ENCODE results near the gene EXOC3L2. TPM values are rescaled to one million over a fixed set of nuclear protein-coding genes. Genes with fewer than 3 reads are reported as not detected.

Gene EXOC3L2
- total RNA-seq, 1 experiment from 2014 or later, result 0.61 TPM

GRCh38 chr19:45182758-45183157 lies 62.4 kb downstream of the EXOC3L2 start:
- Histone ChIP-seq H4K5ac (ENCODE audit: insufficient read length, low read depth, low read length) (no peak overlapping the region), H4K20me1 (ENCODE audit: control insufficient read depth, insufficient read depth, insufficient read length) (no peaks in the 10 kb centered on the region), H3K79me2 (ENCODE audit: insufficient read depth, low read length) (no peaks in the 10 kb centered on the region), H3K79me1 (ENCODE audit: insufficient read depth, low read depth, low read length, poor library complexity, severe bottlenecking) (no peaks in the 10 kb centered on the region), H3K9me3 (ENCODE audit: control insufficient read depth, low read depth, low read length) (no peaks in the 10 kb centered on the region), H3K4me1 (ENCODE audit: insufficient read depth, low read length) (no peaks in the 10 kb centered on the region), H3K56ac (ENCODE audit: insufficient read length, low read depth, low read length) (no peak overlapping the region), H2BK120ac (ENCODE audit: low read depth, low read length, poor library complexity, severe bottlenecking) (no peak overlapping the region), H3K23me2 (ENCODE audit: insufficient read length, low read depth, low read length, poor library complexity, severe bottlenecking) (peaks cover 9% of the 10 kb centered on the region), H4K91ac (ENCODE audit: insufficient read length, low read depth, low read length) (no peak overlapping the region), H3K27ac (ENCODE audit: insufficient read length, low read depth, low read length) (no peak overlapping the region), H3K14ac (ENCODE audit: insufficient read depth, low read length) (no peak overlapping the region), H3K4ac (ENCODE audit: low read depth, low read length) (no peak overlapping the region), H2AFZ (ENCODE audit: low read length) (no peak overlapping the region), H3K18ac (ENCODE audit: insufficient read length, low read depth, low read length) (no peak overlapping the region), H3T11ph (ENCODE audit: low read length) (no peak overlapping the region), H2BK20ac (ENCODE audit: low read depth, low read length, poor library complexity, severe bottlenecking) (no peak overlapping the region), H2BK15ac (ENCODE audit: low read depth, low read length) (no peak overlapping the region), H2BK12ac (ENCODE audit: insufficient read length, low read depth, low read length) (no peak overlapping the region), H3K4me2 (ENCODE audit: insufficient read depth, insufficient read length, low read length) (no peak overlapping the region), H3K23ac (ENCODE audit: insufficient read length, low read depth, low read length) (no peak overlapping the region), H2AK5ac (ENCODE audit: insufficient read length, low read length) (no peak overlapping the region), H2BK5ac (ENCODE audit: insufficient read length, low read length) (no peak overlapping the region), H4K8ac (replicated peaks; ENCODE audit: insufficient read length, low read depth, low read length) (no peak overlapping the region), H3K9ac (ENCODE audit: extremely low read depth, insufficient read length, low read length) (no peak overlapping the region), H3K27me3 (ENCODE audit: insufficient read depth, low read length) (no peaks in the 10 kb centered on the region)
- Mint-ChIP-seq H3K27me3 (ENCODE audit: low read depth) (peaks cover 17% of the 10 kb centered on the region), H3K36me3 (ENCODE audit: insufficient read depth in 1 of 3, low read depth in 3 of 3) (peaks cover 0 to 4% (median 2%) of the 10 kb centered on the region in 3 experiments; a peak in 2 of 7 replicates), H3K9me3 (no peaks in the 10 kb centered on the region), H3K4me1 (peaks cover 2 to 13% of the 10 kb centered on the region in 2 experiments; a peak in 2 of 4 replicates), H3K27ac (no peak overlapping the region), H3K4me3 (no peak overlapping the region)
- no peak for TF ChIP-seq CTCF (conservative IDR thresholded peaks at IDR 0.05)
- no peak for DNase-seq
- WGBS (ENCODE audit: extremely low coverage, insufficient read length, low lambda C conversion rate), result no CpG with 5 or more reads among the region's 4 CpGs

Data from H9 (cell line).